Measurements from ENCODE around the gene ITCH. TPM values are rescaled to one million over a fixed set of nuclear protein-coding genes. Genes with fewer than 3 reads are reported as not detected.
"Not testable (repeated sequence)": the region's sequence is repeated elsewhere in the genome, so short reads cannot be mapped to it uniquely, and the experiment has no call there.

Gene ITCH
- total and polyA plus RNA-seq, 2 donors: 19.8 to 113 TPM

DNA sequence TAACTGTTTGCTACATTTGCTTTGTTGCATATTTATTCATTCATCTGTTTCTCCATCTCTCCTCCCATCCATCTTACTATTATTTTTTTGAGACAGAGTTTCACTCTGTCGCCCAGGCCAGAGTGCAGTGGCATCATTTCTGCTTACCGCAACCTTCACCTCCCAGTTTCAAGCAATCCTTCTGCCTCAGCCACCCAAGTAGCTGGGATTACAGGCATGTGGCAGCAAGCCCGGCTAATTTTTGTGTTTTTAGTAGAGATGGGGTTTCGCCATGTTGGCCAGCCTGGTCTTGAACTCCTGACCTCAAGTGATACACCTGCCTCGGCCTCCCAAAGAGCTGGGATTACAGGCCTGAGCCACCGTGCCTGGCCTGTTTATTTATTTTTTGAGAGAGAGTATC is 9.6 kb upstream of the ITCH start:
- DNase-seq (ENCODE audit: extremely low spot score); H3K4me3 ChIP-seq (ENCODE audit: low read depth, low read length); H3K36me3 ChIP-seq (ENCODE audit: insufficient read depth); H3K27ac ChIP-seq (ENCODE audit: low read depth); H3K4me1 ChIP-seq (ENCODE audit: insufficient read depth): not testable (repeated sequence)
- 79% methylated on average over 6 of the region's 6 CpGs for WGBS

- H3K4me3 ChIP-seq (ENCODE audit: low read depth, low read length): no peak overlapping the region
- H3K36me3 ChIP-seq (ENCODE audit: insufficient read depth): no peaks in the 10 kb centered on the region
- no peaks in the 10 kb centered on the region for H3K4me1 ChIP-seq (ENCODE audit: insufficient read depth)
- no peak for DNase-seq (ENCODE audit: extremely low spot score)
- 73% methylated on average over 2 of the region's 2 CpGs for WGBS
- H3K27ac ChIP-seq (ENCODE audit: low read depth): no peak overlapping the region
Observed at GRCh38 chr20:34355427-34355826, 7.6 kb upstream of the ITCH start.

- not testable (repeated sequence) for H3K4me3 ChIP-seq (ENCODE audit: low read depth, low read length); H3K4me1 ChIP-seq (ENCODE audit: insufficient read depth); H3K36me3 ChIP-seq (ENCODE audit: insufficient read depth); DNase-seq (ENCODE audit: extremely low spot score); H3K27ac ChIP-seq (ENCODE audit: low read depth)
- WGBS: 96% methylated on average over 9 of the region's 9 CpGs
Observed at GRCh38 chr20:34359729-34360128, 3.3 kb upstream of the ITCH start.

- no peak for DNase-seq (ENCODE audit: extremely low spot score)
- Histone ChIP-seq H3K36me3 (ENCODE audit: insufficient read depth) (no peaks in the 10 kb centered on the region), H3K27ac (ENCODE audit: low read depth) (no peak overlapping the region), H3K4me3 (ENCODE audit: low read depth, low read length) (peak overlapping the region; percentile 91), H3K4me1 (ENCODE audit: insufficient read depth) (peaks cover 4% of the 10 kb centered on the region)
- WGBS: 60% methylated on average over 8 of the region's 8 CpGs
Observed at GRCh38 chr20:34362502-34363061, 491 bp upstream of the ITCH start.

DNA sequence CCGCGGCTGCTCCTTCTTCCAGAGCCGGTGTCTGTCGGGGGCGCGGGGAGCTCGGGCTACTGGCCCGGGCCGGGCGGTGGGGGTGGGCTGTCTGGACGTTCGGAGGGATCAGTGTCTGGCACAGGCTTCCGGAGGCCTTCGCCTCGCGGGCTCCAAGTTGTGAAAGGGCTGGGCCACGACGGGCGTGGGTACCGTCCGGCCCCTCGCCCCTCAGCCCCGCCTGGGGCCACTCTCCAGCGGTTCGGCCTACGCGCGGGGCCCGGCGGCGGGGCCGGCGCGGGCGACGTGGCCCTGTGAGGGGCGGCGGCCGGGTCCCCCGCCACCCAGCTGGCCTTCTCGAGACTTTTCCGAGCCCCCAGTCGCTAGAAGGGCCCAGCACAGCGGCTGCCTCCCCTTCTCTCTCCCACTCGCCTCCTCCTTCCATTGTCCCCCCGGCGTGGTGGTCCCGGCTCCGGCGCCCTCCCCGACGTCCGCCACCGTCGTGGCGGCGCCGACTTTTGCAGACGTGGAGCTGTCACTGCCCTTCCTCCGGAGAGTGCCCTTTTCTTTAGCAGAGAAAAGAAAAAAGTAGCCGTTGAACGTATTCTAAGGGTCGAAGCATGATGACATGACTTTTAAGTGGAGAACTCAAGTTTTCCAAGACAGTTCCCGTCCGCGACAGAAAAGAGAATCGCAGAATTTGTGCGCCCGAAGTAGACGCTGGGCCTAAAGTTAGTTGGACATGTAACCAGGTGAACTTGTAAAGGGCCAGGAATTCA is 571 bp downstream of the ITCH start:
- no peak for DNase-seq (ENCODE audit: extremely low spot score)
- peak overlapping the region; percentile 91 for H3K4me3 ChIP-seq (ENCODE audit: low read depth, low read length)
- no peaks in the 10 kb centered on the region for H3K36me3 ChIP-seq (ENCODE audit: insufficient read depth)
- WGBS: under 1% methylated on average over 70 of the region's 70 CpGs
- H3K27ac ChIP-seq (ENCODE audit: low read depth): peak overlapping the region; percentile 97
- H3K4me1 ChIP-seq (ENCODE audit: insufficient read depth): peaks cover 4% of the 10 kb centered on the region

DNA sequence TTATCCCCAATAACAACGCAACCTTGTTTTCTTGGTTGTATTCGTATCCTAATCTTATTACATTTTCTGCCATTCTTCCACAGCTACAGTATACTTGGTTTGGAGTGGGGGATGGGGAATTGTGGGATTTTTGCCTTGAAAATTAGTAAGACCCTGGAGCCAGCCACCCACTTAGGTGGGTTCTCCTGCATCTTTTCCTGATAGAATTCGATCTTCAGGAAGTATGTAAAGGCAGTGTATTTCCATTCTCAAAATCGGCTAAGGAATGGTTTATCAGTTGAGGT is 1.1 kb downstream of the ITCH start:
- H3K4me1 ChIP-seq (ENCODE audit: insufficient read depth): peaks cover 4% of the 10 kb centered on the region
- no peak overlapping the region for H3K27ac ChIP-seq (ENCODE audit: low read depth)
- H3K4me3 ChIP-seq (ENCODE audit: low read depth, low read length): peak overlapping the region; percentile 91
- no peaks in the 10 kb centered on the region for H3K36me3 ChIP-seq (ENCODE audit: insufficient read depth)
- DNase-seq (ENCODE audit: extremely low spot score): no peak
- WGBS: 35% methylated on average over 4 of the region's 4 CpGs

DNA sequence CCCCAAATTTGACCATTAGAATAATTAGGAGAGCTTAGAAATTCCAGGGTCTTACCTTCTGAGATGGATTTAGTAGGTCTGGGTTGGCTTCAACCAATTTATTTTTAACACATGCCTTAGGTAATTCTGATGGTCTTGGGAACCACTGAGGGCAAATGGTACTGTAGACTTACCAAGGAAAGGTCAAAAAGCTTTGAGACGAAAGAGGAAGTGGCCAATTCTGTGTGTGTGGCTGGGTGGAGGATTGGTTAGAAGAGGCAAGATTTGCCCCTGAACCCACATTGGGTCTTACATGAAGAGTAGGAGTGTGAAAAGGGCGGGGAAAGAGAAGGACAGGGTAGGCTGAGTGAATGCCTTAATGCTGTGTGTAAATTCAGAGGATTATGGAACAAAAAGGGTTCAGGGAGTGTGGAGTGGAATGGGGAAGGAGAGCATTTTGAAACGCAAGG is 2.7 kb downstream of the ITCH start:
- no peaks in the 10 kb centered on the region for H3K36me3 ChIP-seq (ENCODE audit: insufficient read depth)
- peaks cover 4% of the 10 kb centered on the region for H3K4me1 ChIP-seq (ENCODE audit: insufficient read depth)
- H3K4me3 ChIP-seq (ENCODE audit: low read depth, low read length): no peak overlapping the region
- no peak overlapping the region for H3K27ac ChIP-seq (ENCODE audit: low read depth)
- WGBS: 80% methylated on average over 3 of the region's 3 CpGs
- no peak for DNase-seq (ENCODE audit: extremely low spot score)

GRCh38 chr20:34367155-34367554 is 4.1 kb downstream of the ITCH start:
- no peaks in the 10 kb centered on the region for H3K36me3 ChIP-seq (ENCODE audit: insufficient read depth)
- 80% methylated on average over 5 of the region's 5 CpGs for WGBS
- no peak for DNase-seq (ENCODE audit: extremely low spot score)
- no peak overlapping the region for H3K4me3 ChIP-seq (ENCODE audit: low read depth, low read length)
- no peak overlapping the region for H3K27ac ChIP-seq (ENCODE audit: low read depth)
- peaks cover 4% of the 10 kb centered on the region for H3K4me1 ChIP-seq (ENCODE audit: insufficient read depth)

DNA sequence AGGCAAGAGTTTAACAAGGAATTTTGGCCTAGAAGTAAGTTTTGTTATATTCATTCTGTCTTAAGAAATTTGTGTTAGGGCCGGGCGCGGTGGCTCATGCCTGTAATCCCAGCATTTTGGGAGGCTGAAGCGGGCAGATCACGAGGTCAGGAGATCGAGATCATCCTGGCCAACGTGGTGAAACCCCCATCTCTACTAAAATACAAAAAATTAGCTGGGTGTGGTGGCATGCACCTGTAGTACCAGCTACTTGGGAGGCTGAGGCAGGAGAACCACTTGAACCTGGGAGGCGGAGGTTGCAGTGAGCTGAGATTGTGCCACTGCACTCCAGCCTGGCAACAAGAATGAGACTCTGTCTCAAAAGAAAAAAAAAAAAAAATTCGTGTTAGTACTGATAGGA is 4.8 kb downstream of the ITCH start:
- DNase-seq (ENCODE audit: extremely low spot score); H3K36me3 ChIP-seq (ENCODE audit: insufficient read depth); H3K4me3 ChIP-seq (ENCODE audit: low read depth, low read length); H3K27ac ChIP-seq (ENCODE audit: low read depth); H3K4me1 ChIP-seq (ENCODE audit: insufficient read depth): not testable (repeated sequence)
- 89% methylated on average over 9 of the region's 9 CpGs for WGBS

GRCh38 chr20:34368547-34368946 is 5.5 kb downstream of the ITCH start:
- DNase-seq (ENCODE audit: extremely low spot score): no peak
- Histone ChIP-seq H3K36me3 (ENCODE audit: insufficient read depth) (no peaks in the 10 kb centered on the region), H3K4me1 (ENCODE audit: insufficient read depth) (peaks cover 4% of the 10 kb centered on the region), H3K27ac (ENCODE audit: low read depth) (no peak overlapping the region), H3K4me3 (ENCODE audit: low read depth, low read length) (no peak overlapping the region)
- 54% methylated on average over 4 of the region's 4 CpGs for WGBS

- no peak for DNase-seq (ENCODE audit: extremely low spot score)
- no peak overlapping the region for H3K4me3 ChIP-seq (ENCODE audit: low read depth, low read length)
- H3K36me3 ChIP-seq (ENCODE audit: insufficient read depth): no peaks in the 10 kb centered on the region
- H3K27ac ChIP-seq (ENCODE audit: low read depth): no peak overlapping the region
- H3K4me1 ChIP-seq (ENCODE audit: insufficient read depth): peaks cover 2% of the 10 kb centered on the region
- WGBS: 72% methylated on average over 3 of the region's 3 CpGs
Observed at GRCh38 chr20:34369265-34369664, 6.2 kb downstream of the ITCH start.

- WGBS: 96% methylated on average over 6 of the region's 6 CpGs
- Histone ChIP-seq H3K36me3 (ENCODE audit: insufficient read depth) (no peaks in the 10 kb centered on the region), H3K4me1 (ENCODE audit: insufficient read depth) (peaks cover 2% of the 10 kb centered on the region), H3K4me3 (ENCODE audit: low read depth, low read length) (no peak overlapping the region), H3K27ac (ENCODE audit: low read depth) (no peak overlapping the region)
- no peak for DNase-seq (ENCODE audit: extremely low spot score)
Observed at GRCh38 chr20:34370062-34370461, 7.0 kb downstream of the ITCH start.

DNA sequence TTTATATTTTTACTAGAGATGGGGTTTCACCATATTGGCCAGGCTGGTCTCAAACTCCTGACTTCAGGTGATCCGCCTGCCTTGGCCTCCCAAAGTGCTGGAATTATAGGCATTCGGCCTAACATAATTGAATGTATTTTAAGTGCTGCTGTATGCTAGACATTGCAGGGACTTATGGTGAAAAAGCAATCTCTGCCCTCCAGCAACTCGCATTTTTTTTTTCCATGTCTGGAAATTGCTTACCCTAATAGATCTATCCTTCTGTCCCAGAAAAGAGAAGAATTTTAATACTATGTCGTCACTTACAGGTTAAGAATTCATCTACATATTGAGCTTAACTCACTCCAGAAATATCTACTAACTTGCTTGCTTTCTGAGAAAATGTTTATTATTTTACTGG is 10.4 kb downstream of the ITCH start:
- no peak for DNase-seq (ENCODE audit: extremely low spot score)

DNA sequence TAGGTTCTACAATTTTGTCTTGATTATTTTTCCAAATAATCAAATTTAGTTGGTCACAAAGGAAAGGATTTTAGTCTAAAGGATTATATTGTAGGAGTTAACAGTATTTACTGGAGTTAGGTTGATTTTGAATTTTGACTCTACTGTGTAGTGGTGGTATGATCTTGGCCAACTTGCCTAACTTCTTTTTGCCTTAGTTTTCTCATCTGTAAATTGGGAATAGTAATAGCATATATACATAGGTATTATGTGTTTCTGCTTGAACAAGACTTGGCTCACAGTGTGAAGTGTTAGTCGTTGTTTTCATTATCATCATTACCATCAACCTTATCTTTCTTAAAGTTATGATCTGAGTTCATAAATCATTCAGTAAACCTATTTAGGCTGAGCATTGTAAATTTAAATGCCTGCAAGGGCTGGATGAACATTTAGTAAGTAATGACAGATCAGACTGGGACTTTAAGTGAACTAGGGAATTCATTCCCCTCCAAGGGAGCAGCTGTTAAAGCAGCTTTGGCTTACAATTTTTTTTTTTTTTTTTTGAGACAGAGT is 11.2 kb downstream of the ITCH start:
- H3K27ac ChIP-seq (ENCODE audit: low read depth): no peak overlapping the region
- 26% methylated on average over 1 of the region's 1 CpG for WGBS
- DNase-seq (ENCODE audit: extremely low spot score): no peak
- H3K4me1 ChIP-seq (ENCODE audit: insufficient read depth): no peaks in the 10 kb centered on the region
- H3K36me3 ChIP-seq (ENCODE audit: insufficient read depth): peaks cover 1% of the 10 kb centered on the region
- no peak overlapping the region for H3K4me3 ChIP-seq (ENCODE audit: low read depth, low read length)

More for the DNA sequence above, 10.4 kb downstream of the ITCH start:
- WGBS: 80% methylated on average over 4 of the region's 4 CpGs
- H3K36me3 ChIP-seq (ENCODE audit: insufficient read depth): peaks cover 1% of the 10 kb centered on the region
- no peak overlapping the region for H3K27ac ChIP-seq (ENCODE audit: low read depth)
- H3K4me1 ChIP-seq (ENCODE audit: insufficient read depth): no peaks in the 10 kb centered on the region
- no peak overlapping the region for H3K4me3 ChIP-seq (ENCODE audit: low read depth, low read length)
